Ramos (cell line): ENCODE measurements around the gene DGKZ.

Experiments used
- in situ Hi-C: fragments of 300-500 bp; cut with MboI; formaldehyde crosslinking; loops from one replicate; pipeline ENCODE4 v1.14.3; 2022; ENCODE audit warnings: low sequenced_read_pairs; ENCODE audit not compliant: unreplicated experiment

DGKZ gene

DNA sequence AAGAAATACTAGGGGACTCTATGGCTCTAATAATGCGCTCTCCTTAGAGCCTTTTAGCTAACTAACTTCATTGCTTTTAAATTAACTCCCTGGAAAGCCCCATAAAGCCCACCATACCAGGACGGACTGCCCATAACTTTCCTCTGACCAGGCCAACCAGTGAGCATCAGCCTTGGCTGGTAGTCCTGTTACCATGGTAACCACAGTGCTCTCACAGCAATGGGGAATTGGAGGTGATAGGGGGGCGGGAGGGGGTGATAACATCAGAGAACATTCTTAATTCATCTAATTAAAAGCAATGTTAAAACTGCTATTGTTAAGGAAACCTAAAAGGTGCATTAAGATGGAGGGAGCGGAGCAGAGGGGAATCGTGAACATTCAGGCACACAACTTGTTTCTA is 71.5 kb downstream of the DGKZ start:
- in situ Hi-C loops: no loop called here

DNA sequence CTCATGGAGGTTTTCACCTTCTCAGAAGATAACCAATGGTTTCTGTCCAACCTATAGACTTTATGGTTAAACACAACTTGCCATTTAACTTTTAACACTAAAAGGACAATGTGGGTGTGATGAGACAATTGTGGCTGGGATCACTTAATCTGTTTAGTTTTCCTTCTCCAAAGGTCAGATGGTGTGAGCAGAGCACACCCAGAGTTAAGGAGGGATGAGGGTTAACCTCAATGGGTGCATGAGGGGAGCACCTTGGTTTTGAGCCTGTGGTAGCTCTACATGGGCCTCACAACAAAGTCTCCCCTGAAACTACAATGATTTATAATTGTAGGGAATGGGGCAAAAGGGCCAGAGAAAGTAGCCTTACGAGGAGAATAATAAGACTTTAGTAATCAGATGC is 73.2 kb downstream of the DGKZ start:
- in situ Hi-C loops: no loop called here

DNA sequence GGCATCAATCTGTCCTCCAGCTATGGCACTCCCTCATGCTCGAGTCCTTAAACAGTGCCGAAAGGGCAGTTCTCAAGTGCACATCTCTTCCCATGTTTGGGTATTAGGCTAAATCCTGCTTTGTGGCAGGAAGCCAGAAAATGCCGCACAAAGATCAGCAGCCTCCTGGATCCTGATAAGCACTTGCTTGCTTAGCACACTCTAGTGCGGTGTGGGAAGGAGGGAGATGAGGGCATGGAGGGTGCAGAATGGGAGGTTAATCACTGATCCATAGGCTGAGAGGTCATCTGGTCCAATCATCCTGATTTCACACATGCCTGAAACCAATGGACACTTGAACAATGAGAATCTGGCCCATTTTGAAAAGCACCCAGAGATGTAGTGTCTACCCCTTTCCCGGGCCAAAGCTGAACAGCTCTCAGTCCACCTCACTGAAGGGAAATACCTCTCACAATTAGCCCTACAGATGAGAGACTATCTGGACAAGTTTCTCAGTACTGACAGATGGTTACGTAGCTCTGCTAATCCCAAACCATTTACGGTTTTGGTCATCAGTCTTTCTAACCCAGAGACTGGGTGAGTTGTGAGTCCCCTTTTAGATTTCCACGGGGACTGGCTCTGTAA is 74.1 kb downstream of the DGKZ start:
- in situ Hi-C loops: no loop called here

DNA sequence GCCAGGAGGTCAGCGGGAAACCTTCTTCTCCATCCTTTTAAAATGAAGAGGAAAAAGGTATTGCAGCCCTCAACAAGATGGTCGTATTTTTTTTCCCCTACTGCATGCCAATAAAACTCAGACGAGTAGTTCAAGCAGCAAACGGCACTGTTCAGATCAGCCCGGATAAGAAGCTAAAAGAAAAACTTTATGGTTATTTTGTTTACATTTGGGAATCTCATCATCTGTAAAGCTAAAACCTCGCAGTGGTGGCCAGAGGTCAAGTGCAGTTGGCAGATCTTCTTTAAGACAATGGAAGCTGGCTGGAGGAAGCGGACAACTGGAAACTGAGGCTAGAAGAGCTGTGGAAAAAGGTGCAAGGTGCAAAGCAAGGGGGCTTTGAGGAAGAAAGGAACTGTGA is 75.3 kb downstream of the DGKZ start:
- in situ Hi-C loops: no loop called here

DNA sequence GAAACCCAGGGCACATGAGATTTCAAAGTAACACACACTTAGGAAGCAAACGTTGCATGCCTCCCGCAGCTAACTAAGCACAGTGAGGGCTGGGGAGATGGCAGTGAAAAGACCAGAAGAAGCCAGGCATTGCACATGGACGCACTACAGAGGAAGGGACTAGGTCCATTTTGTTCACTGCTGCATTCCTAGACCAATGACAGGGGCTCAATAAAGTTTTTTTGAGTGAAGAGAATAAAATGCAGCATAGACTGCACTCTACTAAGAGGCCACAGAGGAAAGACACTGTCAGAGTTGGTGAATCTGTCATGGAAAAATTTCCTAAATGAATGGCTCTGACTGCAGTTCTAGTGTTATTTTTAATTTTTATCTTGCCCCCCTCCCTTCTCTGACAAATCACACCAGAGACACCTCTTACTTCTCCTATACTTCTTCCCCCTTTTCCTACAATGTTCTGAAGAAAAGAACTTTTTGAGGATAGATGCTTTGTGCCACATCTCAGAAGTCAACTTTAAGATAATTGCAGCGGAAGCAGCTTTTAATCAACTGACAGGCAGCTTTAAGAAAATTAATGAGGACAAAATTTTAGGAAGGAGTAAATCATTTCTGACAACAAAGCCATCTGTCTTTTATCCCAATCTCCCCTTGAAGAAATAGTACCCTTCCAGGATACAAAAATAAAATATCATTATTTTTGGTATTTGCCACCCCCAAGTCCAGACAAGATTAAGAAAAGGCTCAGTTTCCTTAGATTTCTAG is 79.1 kb downstream of the DGKZ start:
- in situ Hi-C loops: no loop called here

DNA sequence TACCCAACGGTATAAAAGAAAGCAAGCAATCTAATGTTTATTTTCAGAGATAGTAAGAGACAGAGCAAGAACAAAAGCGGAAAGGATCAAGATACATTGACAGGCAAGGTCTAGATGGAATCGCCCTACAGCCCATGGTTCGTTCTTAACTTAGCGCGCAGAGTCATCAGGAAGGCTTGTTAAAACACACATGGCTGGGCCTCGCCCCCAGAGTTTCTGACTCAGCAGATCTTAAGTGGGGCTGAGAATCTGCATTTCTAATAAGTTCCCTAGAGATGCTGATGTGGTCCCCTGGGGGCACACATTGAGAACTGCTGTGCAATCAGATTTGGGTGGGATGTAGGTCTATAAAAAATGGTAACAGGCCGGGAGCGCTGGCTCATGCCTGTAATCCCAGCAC is 80.1 kb downstream of the DGKZ start:
- in situ Hi-C loops: no loop called here

DNA sequence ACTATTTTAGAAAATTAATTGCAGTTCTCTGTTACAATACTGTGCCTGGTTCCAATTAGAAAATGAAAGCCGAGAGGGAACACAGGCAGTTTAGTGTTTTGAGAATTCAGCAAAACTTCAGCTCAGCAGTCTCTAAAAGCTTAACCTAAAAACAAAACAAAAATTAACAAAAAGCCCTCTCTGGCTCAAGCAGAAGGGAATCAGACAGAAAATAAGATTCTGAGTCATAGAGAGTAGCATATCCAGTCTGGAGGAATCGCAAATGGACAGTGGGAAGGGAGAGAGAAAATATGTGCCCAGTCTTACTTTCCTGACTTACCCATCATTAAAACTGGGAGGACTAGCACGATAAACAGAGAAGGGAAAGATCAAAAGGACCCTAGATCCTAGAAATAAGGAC is 82.5 kb downstream of the DGKZ start:
- in situ Hi-C loops: no loop called here
